Measurements from ENCODE around the gene ZNF101.

Gene ZNF101

GRCh38 chr19:19642506-19643157, 26.0 kb upstream of the ZNF101 start:
- DNase-seq = no peak

GRCh38 chr19:19643158-19644053, 25.2 kb upstream of the ZNF101 start, which contains the start of gene GMIP:
GMIP (minus strand) TSS chr19:19643657; CDS start chr19:19643529, 128 bp downstream.
- peak; percentile 83 for DNase-seq

GRCh38 chr19:19644054-19644388, 24.6 kb upstream of the ZNF101 start:
- no peak for DNase-seq

GRCh38 chr19:19645233-19645870, 23.3 kb upstream of the ZNF101 start:
- DNase-seq = no peak

GRCh38 chr19:19647037-19647835, 21.4 kb upstream of the ZNF101 start:
- DNase-seq = no peak

- no peak for DNase-seq
These were observed 19.5 kb upstream of the ZNF101 start for GRCh38 chr19:19649155-19649554.

- DNase-seq = no peak
These were observed 19.1 kb upstream of the ZNF101 start for GRCh38 chr19:19649580-19649995.

GRCh38 chr19:19650331-19650730, 18.3 kb upstream of the ZNF101 start:
- no peak for DNase-seq

GRCh38 chr19:19651076-19651475, 17.6 kb upstream of the ZNF101 start:
- no peak for DNase-seq

GRCh38 chr19:19652482-19653295, 15.9 kb upstream of the ZNF101 start:
- DNase-seq = no peak

- DNase-seq = no peak
These were observed 15.0 kb upstream of the ZNF101 start for GRCh38 chr19:19653597-19654147.

- no peak for DNase-seq
These were observed 14.2 kb upstream of the ZNF101 start for GRCh38 chr19:19654441-19654840.

GRCh38 chr19:19655051-19655594, 13.5 kb upstream of the ZNF101 start:
- no peak for DNase-seq

GRCh38 chr19:19655641-19656343, 12.8 kb upstream of the ZNF101 start:
- no peak for DNase-seq

- DNase-seq = no peak
These were observed 11.9 kb upstream of the ZNF101 start for GRCh38 chr19:19656451-19657396.

- no peak for DNase-seq
These were observed 11.2 kb upstream of the ZNF101 start for GRCh38 chr19:19657397-19657783.

- no peak for DNase-seq
These were observed 8.9 kb upstream of the ZNF101 start for GRCh38 chr19:19659646-19660245.

GRCh38 chr19:19661141-19661674, 7.4 kb upstream of the ZNF101 start:
- no peak for DNase-seq
